ENCODE results near the gene MYO7B. TPM values are rescaled to one million over a fixed set of nuclear protein-coding genes. Genes with fewer than 3 reads are reported as not detected.
"Not testable (repeated sequence)": the region's sequence is repeated elsewhere in the genome, so short reads cannot be mapped to it uniquely, and the experiment has no call there.

Gene MYO7B
- total RNA-seq, 1 experiment from 2014 or later = 0.48 TPM

DNA sequence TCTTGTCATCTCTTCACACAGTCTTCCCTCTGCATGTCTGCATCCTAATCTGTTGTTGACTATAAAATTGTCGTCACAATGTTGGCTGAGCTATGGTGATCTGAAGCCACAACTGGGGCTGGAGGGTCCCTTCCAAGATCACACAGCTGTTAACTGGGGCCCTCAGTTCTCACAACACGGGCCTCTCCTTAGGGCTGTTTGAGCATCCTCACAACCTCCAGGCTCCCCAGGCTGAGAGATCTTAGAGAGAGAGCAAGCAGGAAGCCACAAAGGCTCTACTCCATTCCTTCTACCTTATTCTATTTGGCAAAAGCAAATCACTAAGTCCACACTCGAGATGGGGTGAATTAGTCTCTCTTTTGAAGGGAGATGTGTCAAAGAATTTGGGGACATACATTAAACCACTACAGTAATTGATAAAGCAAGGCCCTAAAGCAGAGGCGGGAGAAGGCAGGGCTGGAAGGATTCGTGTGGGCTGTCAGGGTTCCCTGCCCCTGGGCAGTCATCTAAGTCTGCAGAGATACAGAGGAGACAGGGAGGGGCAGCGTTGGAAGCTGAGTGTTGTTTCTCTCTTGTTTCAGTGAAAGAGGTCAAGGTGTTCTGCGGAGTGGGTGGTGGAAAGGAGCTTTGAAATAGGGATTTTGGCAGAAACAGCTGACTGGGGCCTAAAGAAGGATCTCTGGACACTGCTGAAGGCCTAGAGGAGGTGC is 15.9 kb downstream of the MYO7B start:
- DNase-seq (ENCODE audit: low spot score) = no peak

DNA sequence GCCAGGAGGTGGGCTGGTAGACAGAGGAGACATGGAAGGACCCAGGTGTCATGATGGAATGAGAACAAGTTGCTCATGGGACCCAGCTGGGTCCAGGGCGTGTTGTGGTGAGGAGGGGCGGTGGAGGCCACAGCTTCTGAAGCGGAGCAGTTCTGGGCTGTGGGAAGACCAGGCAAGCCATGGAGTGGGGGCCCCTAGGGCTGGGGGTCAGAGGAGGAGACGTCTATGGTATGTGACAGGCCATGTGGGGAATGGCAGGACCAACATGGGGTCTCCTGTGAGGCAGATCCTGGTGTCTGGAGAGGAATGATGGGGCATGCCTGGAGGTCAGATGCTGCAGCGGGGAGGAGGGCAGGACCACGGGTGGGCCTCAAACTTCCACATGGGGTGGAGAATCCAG is 16.9 kb downstream of the MYO7B start:
- DNase-seq (ENCODE audit: low spot score) = no peak

DNA sequence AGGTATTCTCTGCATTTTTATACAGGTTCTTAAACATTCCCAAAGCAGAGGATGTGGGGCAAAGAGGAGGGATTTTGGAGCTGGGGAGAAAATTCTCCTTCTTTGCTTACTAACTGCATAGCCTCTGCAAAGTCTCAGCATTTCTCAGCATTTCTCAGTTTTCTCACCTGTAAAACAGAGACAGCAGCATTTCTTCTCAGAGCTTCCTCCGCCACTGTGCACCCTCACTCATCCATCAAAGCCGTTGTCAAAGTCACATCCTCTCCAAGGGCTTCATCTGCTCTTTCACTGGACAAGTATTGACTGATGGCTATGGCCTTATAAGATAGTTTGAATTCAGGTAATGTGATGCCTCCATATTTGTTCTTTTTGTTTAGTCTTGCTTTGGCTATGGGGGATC is 17.4 kb downstream of the MYO7B start:
- DNase-seq (ENCODE audit: low spot score) = no peak

DNA sequence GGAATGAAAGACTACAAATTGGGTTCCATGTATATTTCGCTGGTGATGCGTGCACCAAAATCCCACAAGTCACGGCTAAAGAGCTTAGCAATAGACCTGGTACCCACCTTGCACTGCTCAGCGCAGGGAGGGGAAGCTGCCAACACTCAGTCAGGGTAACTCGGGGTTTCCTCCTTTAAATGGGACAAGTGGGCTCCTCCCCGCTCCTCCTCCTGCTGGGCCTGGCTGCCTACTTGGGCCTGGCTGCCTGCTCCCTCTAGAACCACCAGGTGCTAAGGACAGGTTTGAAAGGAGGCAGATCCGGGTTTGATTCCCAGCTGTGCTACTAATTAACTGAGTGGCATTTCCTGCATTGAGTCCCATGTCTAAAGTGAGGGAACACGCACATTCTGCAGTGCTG is 23.4 kb downstream of the MYO7B start:
- DNase-seq (ENCODE audit: low spot score) = no peak

DNA sequence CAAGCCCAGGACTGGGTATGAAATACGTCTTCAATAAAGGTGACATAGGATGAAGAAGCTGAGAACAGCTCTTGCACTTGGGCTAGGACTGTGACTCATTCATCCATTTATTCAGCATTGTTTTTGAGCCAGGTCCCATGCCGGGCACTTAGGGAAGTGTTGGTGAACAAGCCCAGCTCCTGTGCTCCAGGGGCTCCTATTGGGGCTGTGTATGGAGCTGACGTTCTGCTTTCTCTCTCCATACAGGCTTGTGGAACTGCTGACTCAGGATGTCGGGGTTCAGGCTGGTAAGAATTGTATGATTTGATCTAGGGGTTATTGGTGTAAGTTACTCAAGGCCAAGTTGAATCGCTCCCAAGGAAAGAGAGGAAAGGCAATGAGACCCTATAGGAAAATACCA is 24.0 kb downstream of the MYO7B start:
- DNase-seq (ENCODE audit: low spot score) = no peak

DNA sequence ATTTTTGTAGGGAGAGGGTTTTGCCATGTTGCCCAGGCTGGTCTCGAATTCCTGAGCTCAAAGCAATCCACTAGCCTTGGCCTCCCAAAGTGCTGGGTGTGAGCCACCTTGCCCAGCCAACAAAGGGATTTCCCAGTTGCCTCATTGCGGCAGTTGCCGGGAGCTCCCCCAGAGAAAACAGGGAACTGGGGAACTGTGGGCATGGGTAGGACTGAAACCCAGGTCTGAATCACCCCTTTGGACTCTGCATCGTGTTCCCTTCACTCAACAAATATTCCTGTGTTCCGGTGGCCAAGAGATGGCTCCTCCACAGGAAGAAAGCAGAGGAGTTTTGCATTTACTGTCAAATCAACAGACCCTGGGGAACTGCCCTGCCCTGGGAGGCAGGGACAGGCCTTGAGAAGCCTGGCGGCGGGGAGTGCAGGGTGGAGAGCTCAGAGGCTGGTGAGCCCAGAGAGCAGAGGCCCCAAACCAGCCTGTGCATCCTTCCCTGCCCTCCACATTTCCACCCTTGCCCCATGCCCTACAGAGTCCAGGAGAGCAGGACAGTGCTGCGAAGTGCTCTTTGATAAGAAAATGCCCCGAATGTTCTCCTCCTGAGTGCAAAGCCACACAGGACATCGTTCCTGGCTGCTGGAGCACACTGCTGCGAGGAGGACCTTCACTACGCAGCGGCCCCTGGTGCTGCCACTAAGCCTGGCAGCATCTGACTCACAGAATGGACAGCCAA is 24.9 kb downstream of the MYO7B start:
- DNase-seq (ENCODE audit: low spot score) = no peak

DNA sequence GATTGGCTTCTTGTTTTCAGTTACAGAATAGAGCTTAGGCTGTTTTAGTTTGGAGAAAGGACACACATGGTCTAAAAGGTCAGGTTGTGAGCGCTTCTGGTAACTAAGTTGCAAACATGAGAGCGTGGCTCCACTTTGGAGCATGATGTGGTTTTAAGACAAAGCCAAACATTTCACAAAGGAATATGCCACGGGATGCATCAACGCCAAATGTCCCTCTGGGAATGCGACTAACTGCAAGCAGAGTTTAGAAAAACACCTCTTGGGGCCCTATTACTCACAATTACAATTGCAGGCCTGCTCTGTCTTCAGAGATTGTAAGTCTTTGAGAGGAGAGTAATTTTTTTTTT is 25.4 kb downstream of the MYO7B start:
- no peak for DNase-seq (ENCODE audit: low spot score)

DNA sequence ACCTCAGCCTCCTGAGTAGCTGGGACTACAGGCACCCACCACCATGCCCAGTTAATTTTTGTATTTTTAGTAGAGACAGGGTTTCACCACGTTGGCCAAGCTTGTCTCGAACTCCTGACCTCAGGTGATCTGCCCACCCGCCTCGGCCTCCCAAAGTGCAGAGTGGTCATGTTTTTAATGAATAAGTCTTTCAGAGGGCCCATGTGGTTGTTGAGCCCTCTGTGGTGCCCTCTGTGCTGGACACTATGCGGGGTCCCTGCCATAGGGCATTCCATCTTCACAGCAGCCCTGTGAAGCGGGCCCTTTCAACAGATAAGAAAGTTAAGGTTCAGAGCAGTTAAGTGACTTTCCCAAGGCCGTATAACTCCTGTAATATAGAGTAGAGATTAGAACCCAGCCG is 25.9 kb downstream of the MYO7B start:
- DNase-seq (ENCODE audit: low spot score) = no peak

DNA sequence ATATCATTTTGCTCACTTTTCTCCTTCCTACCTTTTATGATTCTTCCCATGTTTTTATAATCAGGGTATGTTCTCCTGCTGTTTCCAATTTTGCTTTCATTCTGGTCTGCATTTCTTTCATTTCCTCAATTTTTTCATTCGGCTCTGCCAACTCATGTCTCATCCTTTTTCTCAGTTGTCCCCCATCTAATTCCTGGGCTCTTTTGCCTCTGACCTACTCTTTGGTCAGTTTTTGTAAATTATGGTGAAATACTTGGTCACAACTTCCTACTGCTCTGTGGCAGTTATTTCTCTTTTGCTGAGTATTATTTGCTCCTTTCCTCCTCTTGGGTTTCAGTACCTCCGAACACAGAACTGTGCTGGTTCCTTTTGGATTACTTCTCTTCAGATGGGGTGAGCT is 27.5 kb downstream of the MYO7B start:
- no peak for DNase-seq (ENCODE audit: low spot score)

DNA sequence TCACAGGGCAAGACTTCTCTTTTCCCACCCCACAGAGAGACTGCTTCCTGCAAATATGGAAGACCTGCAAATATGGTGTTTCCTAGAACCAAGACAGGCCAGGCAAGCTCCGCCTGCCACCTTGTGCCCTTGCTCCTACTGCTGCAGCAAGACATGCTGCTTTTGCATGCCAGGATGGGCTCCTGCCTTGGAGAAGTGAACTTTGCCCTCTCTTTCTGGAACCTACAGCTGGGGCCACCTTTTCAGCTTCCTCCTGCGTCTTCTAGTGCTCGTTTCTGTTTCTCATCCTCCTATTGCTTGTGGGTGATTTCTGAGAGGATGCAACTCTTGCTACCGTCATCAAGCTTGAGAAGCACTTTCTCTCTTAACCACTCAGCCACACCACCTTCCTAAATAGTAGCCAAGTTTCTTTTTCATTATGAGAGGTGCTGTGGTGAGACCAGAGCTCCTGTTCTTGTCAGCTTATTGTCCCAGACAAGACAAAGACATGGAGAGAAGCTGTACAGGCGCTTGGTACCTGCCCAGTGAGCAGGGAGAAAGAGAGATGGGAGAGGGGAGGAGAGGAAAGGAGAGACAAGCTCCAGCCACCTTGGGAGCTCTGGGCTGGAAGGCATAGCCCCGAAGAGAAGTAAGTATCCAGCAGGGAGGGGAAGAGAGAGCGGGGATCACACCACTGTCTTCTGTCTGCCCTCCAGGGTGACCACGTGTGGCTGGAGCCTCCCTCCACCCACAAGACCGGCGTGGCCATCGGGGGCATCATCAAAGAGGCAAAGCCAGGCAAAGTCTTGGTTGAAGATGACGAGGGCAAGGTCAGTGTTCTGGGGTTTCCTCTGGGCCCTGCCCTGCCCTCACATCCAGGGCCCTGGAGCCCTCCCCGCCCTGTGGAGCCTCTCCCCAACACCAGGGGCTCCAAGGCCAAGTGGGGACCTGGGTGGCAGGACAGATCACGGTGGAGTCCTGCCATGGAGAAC is 28.3 kb downstream of the MYO7B start:
- DNase-seq (ENCODE audit: low spot score) = no peak

DNA sequence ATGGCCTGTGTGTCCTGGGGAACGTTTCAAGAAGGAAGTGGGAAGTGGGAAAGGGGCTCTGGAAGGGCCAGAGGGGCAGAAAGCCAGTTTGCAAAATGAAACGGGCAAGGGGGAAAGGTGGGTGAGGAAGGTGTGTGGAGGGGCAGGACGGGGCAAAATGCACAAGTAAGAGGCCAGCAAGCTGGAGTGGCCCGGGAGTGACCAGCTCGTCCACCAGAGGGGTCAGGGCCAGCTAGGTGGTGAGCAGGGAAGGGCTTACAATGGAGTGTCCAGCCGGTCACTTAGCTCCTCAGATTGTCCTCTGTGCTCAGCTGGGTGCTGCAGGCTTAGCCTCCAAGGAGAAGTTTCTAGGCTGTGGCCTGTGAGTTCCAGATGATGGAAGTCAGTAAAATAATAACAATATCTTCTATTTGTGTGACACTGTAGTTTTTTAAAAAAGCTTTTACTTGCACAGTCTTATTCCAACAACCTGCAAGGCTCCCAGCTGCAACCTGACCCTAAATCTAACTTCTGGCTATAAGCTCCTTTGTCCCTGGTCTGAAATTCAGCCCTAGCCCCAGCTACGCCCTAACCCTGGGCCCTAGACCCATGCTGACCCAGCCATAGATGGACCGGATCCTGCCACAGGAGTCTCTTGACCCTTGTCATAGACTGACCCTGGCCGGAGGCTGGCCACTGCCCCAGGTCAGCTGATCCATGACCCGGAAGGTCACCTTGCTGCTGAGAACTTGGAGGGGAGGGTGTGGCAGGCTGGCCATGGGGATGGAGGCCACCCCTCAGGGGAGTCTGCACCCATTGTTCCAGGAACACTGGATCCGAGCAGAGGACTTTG is 29.2 kb downstream of the MYO7B start:
- DNase-seq (ENCODE audit: low spot score) = no peak

DNA sequence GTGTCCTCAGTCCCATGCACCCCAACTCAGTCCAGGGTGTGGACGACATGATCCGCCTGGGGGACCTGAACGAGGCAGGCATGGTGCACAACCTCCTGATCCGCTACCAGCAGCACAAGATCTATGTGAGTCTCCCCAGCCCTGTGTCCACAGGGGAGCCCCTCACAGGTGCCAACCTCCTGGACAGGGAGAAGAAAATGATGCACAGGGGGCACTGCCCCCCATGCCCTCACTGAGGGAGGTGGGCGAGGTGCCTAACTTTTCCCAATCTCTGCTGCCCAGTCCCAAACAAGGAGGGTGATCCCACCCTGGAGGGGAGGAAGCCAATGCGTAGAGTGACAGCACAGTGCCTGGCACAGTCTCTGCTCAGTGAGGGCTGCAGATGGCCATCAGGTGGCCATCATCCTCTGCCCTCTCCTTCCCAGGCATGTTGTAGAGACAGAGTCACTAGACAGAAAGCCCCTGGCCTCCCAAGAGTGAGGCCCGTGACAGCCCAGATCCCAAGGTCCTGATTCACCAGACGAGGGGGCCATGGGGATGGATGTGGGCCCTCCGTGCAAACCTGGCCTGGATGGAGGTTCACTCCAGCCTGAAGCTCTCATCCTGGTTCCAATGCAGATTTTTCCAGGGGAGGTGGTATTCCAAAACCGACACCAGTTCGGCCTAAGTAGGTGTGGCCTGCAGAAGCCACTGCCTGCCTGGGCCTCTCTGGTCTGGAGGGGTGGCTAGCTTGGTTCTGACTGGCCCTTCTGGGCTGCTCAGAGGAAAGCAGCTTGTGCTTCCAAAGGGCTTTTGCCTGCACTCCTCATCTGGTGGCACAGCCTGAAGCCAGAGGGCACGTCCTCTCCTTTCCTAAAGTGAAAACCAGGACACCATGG is 30.0 kb downstream of the MYO7B start:
- DNase-seq (ENCODE audit: low spot score) = no peak

DNA sequence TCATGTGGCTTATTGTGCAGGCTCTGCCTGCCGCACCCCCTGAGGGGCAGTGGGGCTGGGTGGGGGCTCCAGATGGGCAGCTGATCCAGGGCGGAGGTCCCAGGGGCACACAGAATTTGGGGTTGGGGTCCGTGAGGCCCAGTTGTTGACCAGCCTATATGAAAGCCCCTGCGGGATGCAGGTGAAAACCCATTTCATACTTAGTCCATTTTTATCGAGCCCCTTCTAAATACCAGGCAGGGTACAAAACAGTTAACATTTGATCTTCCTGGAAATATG is 30.6 kb downstream of the MYO7B start:
- DNase-seq (ENCODE audit: low spot score) = no peak

DNA sequence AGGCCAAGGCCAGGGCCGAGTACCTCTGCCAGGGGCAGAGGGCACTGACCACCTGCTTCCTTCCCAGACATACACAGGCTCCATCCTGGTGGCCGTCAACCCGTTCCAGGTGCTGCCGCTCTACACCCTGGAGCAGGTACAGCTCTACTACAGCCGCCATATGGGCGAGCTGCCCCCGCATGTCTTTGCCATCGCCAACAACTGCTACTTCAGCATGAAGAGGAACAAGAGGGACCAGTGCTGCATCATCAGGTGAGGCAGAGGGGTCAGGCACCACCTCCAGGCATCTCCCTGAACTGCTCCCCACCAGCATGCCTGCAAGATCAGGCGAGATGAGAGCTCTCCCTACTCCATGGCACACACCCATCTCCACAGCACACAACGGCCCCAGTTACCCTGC is 31.1 kb downstream of the MYO7B start:
- no peak for DNase-seq (ENCODE audit: low spot score)

DNA sequence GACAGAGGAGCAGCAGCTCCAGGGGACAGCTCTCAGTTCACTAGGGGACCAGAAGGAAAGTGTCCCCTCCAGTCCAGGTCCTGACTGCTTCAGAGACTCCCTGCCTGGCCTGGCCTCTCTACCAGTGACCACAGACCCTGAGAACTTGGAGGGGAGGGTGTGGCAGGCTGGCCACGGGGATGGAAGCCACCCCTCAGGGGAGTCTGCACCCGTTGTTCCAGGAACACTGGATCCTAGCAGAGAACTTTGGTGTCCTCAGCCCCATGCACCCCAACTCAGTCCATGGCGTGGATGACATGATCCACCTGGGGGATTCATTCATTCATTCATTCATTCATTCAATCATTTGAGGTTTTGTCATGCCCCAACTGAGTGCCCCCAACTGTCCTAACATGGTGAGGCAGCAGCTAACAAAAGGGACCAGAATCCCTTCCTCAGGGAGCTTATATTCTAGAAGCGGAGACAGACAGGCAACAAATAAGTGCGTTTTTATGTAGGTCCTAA is 31.9 kb downstream of the MYO7B start:
- no peak for DNase-seq (ENCODE audit: low spot score)

DNA sequence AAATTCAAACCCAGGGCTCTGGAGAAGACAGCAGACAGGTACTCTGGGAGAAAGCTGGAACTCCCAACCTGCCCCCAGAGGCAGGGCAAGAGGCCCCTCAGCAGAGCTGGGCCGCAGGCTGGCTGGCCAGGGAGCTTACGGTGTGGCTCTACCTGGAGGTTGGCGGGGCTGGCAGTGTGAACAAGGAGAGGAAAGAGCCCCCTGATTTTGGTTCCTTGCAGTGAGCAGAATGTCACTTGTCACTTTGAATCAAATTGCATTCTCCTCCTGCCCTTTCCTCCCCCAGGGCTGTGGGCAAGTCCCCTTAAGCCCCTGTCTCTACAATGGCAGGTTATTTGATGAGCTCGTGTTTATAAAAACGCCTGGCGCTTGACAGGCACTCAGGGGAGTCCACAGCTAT is 32.6 kb downstream of the MYO7B start:
- DNase-seq (ENCODE audit: low spot score) = no peak

DNA sequence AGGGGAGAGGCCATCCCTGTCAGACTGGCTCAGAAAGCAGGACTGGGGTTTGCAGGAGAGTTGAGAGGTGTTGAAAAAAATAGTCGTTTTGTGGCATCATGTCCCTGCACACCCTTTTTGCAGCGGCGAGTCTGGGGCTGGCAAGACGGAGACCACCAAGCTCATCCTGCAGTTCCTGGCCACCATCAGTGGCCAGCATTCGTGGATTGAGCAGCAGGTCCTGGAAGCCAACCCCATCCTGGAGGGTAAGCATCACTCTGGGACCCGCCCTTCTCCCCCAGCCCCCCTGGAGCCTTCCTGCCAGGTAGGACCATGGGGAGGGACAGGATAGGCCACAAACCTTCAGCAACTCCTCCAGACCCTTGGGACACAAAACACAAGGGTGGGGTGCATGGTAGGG is 34.2 kb downstream of the MYO7B start:
- DNase-seq (ENCODE audit: low spot score) = no peak

DNA sequence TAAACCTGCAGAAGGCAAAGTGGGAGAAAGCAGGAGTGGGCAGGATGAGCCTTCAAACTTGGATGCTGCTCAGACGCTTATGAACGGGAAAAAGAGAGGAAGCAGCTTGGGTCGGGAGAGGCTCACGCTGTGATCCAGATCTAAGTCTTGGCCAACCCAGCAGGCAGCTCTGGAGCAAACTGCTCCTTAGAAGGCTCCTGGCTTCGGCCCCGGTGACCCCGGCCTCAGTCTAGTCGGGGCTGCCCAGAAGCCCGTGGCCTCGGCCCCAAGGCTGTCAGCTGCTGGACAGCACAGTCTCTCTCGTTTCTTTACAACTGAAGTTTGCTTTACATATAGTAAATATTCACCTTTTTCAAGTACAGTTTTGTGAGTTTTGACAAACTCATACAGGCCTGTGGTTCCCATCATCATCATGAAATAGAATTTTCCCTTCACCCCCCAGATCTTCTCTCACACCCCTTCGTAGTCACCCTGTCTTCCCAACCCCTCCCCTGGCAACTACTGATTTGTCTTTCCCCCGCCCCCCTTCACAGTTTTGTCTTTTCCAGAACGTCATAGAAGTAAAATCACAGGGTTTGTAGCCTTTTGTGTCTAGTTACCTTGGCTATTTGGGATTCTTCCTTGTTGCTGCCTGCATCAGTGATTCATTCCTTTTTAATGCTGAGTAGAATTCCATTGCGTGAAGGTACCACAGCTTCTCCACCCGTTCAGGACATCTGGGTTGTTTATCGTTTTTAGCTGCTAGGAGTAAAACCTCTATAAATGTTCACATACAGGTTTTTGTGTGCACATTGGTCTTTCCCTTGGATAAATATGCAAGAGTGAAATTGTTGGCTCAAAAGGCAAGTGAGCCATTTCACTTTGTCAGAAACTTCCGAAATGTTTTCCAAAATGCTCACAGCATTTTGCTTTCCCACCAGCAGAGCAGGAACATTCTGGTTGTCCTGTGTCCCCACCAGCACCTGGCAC is 35.1 kb downstream of the MYO7B start:
- no peak for DNase-seq (ENCODE audit: low spot score)

DNA sequence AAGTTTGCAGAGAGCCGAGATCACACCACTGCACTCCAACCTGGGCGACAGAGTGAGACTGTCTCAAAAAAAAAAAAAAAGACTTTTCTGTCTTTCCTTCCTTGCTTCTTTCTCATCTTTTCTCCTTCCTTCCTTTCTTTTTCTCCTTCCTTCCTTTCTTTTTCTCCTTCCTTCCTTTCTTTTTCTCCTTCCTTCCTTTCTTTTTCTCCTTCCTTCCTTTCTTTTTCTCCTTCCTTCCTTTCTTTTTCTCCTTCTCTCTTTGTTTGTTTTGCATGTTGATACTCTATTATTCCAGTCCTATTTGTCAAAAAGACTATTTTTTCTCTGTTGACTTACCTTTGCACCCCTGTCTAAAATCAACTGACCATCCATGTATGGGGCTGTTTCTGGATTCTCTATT is 36.9 kb downstream of the MYO7B start:
- not testable (repeated sequence) for DNase-seq (ENCODE audit: low spot score)

DNA sequence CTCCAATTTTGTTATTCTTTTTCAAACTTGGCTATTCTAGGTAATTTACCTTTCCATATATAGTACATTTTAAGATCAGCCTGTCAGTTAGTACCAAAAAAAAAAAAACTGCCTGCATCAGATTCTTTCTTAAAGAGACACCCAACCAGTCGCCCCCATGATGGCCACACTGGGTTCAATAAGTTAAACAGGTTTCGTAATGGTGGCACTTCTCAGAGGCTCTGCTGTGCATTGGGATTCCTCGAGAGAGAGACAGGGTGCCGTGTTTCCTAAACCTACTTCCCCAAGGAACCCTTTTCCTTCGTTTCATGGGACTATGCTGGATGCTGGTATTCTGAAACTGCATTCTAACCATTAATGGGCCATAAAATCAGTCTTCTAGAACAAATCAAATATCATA is 37.4 kb downstream of the MYO7B start:
- DNase-seq (ENCODE audit: low spot score) = no peak

Measured in H4 (cell line).